ENCODE measurements around the gene C11orf86.

DNA sequence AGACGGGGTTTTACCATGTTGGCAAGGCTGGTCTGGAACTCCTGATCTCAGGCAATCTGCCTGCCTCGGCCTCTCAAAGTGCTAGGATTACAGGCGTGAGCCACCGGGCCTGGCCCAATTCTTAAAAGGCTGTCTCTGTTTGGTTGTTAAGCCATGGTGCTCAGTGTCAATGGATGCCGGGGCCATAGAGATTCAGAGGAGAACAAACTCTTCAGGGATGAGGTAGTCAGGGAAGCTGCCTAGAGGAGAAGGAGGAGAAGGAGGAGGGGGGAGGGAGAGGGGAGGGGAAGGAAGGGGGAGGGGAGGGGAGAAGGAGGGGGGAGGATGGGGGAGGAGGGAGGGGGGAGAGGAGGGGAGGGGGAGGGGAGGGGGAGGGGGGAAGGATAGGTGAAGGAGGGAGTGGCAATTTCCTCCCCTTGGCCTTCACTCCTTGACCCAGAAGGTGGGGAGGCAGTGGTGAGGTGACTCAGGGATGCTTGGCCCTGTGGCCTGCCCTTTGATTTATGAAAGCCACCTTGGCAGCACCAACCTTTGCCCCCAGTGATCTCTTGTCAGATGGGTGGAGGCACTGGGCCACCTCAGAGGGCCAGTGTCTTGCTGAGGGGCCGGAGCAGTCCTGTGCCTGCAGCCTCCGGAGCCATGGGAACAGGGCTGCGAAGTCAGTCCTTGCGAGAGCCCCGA is at the start of gene C11orf86:
- TF ChIP-seq POLR2A (IDR thresholded peaks at IDR 0.05; ENCODE audit: low read depth, low read length) (no peak), POLR2AphosphoS5 (IDR thresholded peaks at IDR 0.05; ENCODE audit: low read depth, low read length) (no peak), TAF1 (IDR thresholded peaks at IDR 0.05; ENCODE audit: borderline replicate concordance, low read depth, low read length) (no peak)
